Nephron (organoid): ENCODE data around the gene SEMA3G.

Source experiments
- H3K27ac Mint-ChIP-seq, 3 experiments: 2 replicates each; pipeline ENCODE4 v1.8.0; 2020; ENCODE audit warnings: mixed read lengths in 3 of 3, mild to moderate bottlenecking in 2 of 3, moderate library complexity in 1 of 3
- H3K27me3 Mint-ChIP-seq: 2 replicates; pipeline ENCODE4 v1.8.0; 2021; ENCODE audit warnings: low read depth, mild to moderate bottlenecking, moderate library complexity, mixed read lengths
- H3K36me3 Mint-ChIP-seq: 2 replicates; pipeline ENCODE4 v1.8.0; 2020; ENCODE audit warnings: low read depth, mixed read lengths
- H3K4me1 Mint-ChIP-seq: 2 replicates; pipeline ENCODE4 v1.8.0; 2020; ENCODE audit warnings: mixed read lengths
- H3K4me3 Mint-ChIP-seq, 3 experiments: 2 replicates each; pipeline ENCODE4 v1.8.0; 2020; ENCODE audit warnings: mild to moderate bottlenecking in 3 of 3, mixed read lengths in 3 of 3, moderate library complexity in 2 of 3
- H3K9me3 Mint-ChIP-seq: 2 replicates; pipeline ENCODE4 v1.8.0; 2020; ENCODE audit warnings: mixed read lengths
- CTCF ChIP-seq, 3 experiments: fragments of 200-600 bp; sonication (generic); IDR thresholded peaks; one replicate each; pipeline ENCODE4 v1.5.0; 2021; ENCODE audit warnings: antibody characterized with exemption in 3 of 3; ENCODE audit not compliant: unreplicated experiment in 3 of 3

The SEMA3G gene

GRCh38 chr3:52406791-52407510 lies 38.0 kb downstream of the SEMA3G start:
- H3K27ac Mint-ChIP-seq: no peak overlapping the region
- H3K9me3 Mint-ChIP-seq: no peaks in the 10 kb centered on the region
- H3K36me3 Mint-ChIP-seq: peaks cover 45% of the 10 kb centered on the region
- no peaks in the 10 kb centered on the region for H3K27me3 Mint-ChIP-seq
- H3K4me1 Mint-ChIP-seq: peaks cover 25% of the 10 kb centered on the region
- peak overlapping the region; percentile 92 to 96 (median 96) for H3K4me3 Mint-ChIP-seq
- no peak for TF ChIP-seq CTCF (IDR thresholded peaks at IDR 0.05; ENCODE audit: unreplicated experiment in 3 of 3)

GRCh38 chr3:52406231-52406661 lies 38.7 kb downstream of the SEMA3G start:
- Mint-ChIP-seq H3K4me3 (no peak overlapping the region), H3K9me3 (no peaks in the 10 kb centered on the region), H3K36me3 (peaks cover 48% of the 10 kb centered on the region), H3K4me1 (peaks cover 18% of the 10 kb centered on the region), H3K27ac (no peak overlapping the region), H3K27me3 (no peaks in the 10 kb centered on the region)
- TF ChIP-seq CTCF (IDR thresholded peaks at IDR 0.05; ENCODE audit: unreplicated experiment in 3 of 3): no peak

GRCh38 chr3:52405601-52406110 lies 39.2 kb downstream of the SEMA3G start:
- peaks cover 50% of the 10 kb centered on the region for H3K36me3 Mint-ChIP-seq
- peaks cover 12% of the 10 kb centered on the region for H3K4me1 Mint-ChIP-seq
- no peak overlapping the region for H3K27ac Mint-ChIP-seq
- no peak for TF ChIP-seq CTCF (IDR thresholded peaks at IDR 0.05; ENCODE audit: unreplicated experiment in 3 of 3)
- no peaks in the 10 kb centered on the region for H3K27me3 Mint-ChIP-seq
- H3K4me3 Mint-ChIP-seq: peak overlapping the region; percentile 16 to 54 (median 25)
- no peaks in the 10 kb centered on the region for H3K9me3 Mint-ChIP-seq

GRCh38 chr3:52405066-52405465 lies 39.8 kb downstream of the SEMA3G start:
- H3K9me3 Mint-ChIP-seq: no peaks in the 10 kb centered on the region
- peak overlapping the region in 1 of 3 experiments; percentile 39 for H3K4me3 Mint-ChIP-seq
- peaks cover 50% of the 10 kb centered on the region for H3K36me3 Mint-ChIP-seq
- peaks cover 12% of the 10 kb centered on the region for H3K4me1 Mint-ChIP-seq
- TF ChIP-seq CTCF (IDR thresholded peaks at IDR 0.05; ENCODE audit: unreplicated experiment in 3 of 3): no peak
- H3K27ac Mint-ChIP-seq: no peak overlapping the region
- no peaks in the 10 kb centered on the region for H3K27me3 Mint-ChIP-seq

GRCh38 chr3:52404391-52404790 lies 40.5 kb downstream of the SEMA3G start:
- Mint-ChIP-seq H3K27me3 (no peaks in the 10 kb centered on the region), H3K27ac (no peak overlapping the region), H3K4me3 (no peak overlapping the region), H3K4me1 (peaks cover 12% of the 10 kb centered on the region), H3K9me3 (no peaks in the 10 kb centered on the region), H3K36me3 (peaks cover 50% of the 10 kb centered on the region)
- no peak for TF ChIP-seq CTCF (IDR thresholded peaks at IDR 0.05; ENCODE audit: unreplicated experiment in 3 of 3)

- H3K27ac Mint-ChIP-seq: no peak overlapping the region
- no peak overlapping the region for H3K4me3 Mint-ChIP-seq
- peaks cover 50% of the 10 kb centered on the region for H3K36me3 Mint-ChIP-seq
- no peak for TF ChIP-seq CTCF (IDR thresholded peaks at IDR 0.05; ENCODE audit: unreplicated experiment in 3 of 3)
- H3K4me1 Mint-ChIP-seq: peaks cover 10% of the 10 kb centered on the region
- H3K27me3 Mint-ChIP-seq: no peaks in the 10 kb centered on the region
- no peaks in the 10 kb centered on the region for H3K9me3 Mint-ChIP-seq
These were observed 40.9 kb downstream of the SEMA3G start for GRCh38 chr3:52403955-52404354.
